ENCODE measurements around the gene NEMP1.

The NEMP1 gene

GRCh38 chr12:57044468-57044867, 34.1 kb downstream of the NEMP1 start (continued):
- TF ChIP-seq, protein P1, sequence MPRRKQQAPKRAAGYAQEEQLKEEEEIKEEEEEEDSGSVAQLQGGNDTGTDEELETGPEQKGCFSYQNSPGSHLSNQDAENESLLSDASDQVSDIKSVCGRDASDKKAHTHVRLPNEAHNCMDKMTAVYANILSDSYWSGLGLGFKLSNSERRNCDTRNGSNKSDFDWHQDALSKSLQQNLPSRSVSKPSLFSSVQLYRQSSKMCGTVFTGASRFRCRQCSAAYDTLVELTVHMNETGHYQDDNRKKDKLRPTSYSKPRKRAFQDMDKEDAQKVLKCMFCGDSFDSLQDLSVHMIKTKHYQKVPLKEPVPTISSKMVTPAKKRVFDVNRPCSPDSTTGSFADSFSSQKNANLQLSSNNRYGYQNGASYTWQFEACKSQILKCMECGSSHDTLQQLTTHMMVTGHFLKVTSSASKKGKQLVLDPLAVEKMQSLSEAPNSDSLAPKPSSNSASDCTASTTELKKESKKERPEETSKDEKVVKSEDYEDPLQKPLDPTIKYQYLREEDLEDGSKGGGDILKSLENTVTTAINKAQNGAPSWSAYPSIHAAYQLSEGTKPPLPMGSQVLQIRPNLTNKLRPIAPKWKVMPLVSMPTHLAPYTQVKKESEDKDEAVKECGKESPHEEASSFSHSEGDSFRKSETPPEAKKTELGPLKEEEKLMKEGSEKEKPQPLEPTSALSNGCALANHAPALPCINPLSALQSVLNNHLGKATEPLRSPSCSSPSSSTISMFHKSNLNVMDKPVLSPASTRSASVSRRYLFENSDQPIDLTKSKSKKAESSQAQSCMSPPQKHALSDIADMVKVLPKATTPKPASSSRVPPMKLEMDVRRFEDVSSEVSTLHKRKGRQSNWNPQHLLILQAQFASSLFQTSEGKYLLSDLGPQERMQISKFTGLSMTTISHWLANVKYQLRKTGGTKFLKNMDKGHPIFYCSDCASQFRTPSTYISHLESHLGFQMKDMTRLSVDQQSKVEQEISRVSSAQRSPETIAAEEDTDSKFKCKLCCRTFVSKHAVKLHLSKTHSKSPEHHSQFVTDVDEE (CRISPR knock-in tag; IDR thresholded peaks at IDR 0.05), result no peak
- TF ChIP-seq ZFP30 (CRISPR knock-in tag; IDR thresholded peaks at IDR 0.05), result no peak
- TF ChIP-seq ISL1 (CRISPR knock-in tag; IDR thresholded peaks at IDR 0.05), result no peak
- no peak for TF ChIP-seq ARNTL (CRISPR knock-in tag; IDR thresholded peaks at IDR 0.05; ENCODE audit: borderline replicate concordance, low read depth)
- no peak for TF ChIP-seq ZNF8 (CRISPR knock-in tag; IDR thresholded peaks at IDR 0.05)
- no peak for TF ChIP-seq RARB (CRISPR knock-in tag; IDR thresholded peaks at IDR 0.05)
- TF ChIP-seq CSRNP3 (CRISPR knock-in tag; IDR thresholded peaks at IDR 0.05), result no peak

- TF ChIP-seq ZFP3 (CRISPR knock-in tag; IDR thresholded peaks at IDR 0.05), result no peak
- ATAC-seq, result no peak
These were observed 35.9 kb downstream of the NEMP1 start for GRCh38 chr12:57042695-57043094.

DNA sequence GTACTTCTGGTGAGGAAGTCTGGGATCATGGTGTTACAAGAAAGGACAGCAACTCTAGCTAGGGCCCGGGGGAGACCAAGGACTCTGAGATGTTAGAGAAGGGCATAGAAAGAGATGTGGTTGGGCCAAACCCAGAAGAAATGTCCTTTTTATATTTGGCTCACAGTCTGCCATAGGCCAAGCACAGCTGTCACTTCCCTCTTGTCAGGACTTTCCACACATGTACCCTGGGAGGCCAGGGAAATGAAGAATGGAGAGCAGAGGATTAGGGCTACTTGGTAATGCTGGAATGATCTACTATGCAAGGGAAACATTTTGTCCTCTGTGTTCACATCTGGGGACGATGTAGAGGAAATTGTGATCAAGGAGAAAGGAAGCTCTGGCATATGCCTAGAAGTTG, 37.8 kb downstream of the NEMP1 start:
- TF ChIP-seq, protein P1 (CRISPR knock-in tag; IDR thresholded peaks at IDR 0.05), result no peak
- TF ChIP-seq PPARA (CRISPR knock-in tag; IDR thresholded peaks at IDR 0.05; ENCODE audit: borderline replicate concordance) (no peak), OSR1 (CRISPR knock-in tag; IDR thresholded peaks at IDR 0.05) (no peak), ZFP30 (CRISPR knock-in tag; IDR thresholded peaks at IDR 0.05) (no peak), CREB5 (CRISPR knock-in tag; IDR thresholded peaks at IDR 0.05; ENCODE audit: low read depth) (no peak), CSRNP3 (CRISPR knock-in tag; IDR thresholded peaks at IDR 0.05) (no peak), TOX (CRISPR knock-in tag; IDR thresholded peaks at IDR 0.05; ENCODE audit: borderline replicate concordance) (no peak), TCF4 (CRISPR knock-in tag; IDR thresholded peaks at IDR 0.05; ENCODE audit: borderline replicate concordance) (no peak), CSDC2 (CRISPR knock-in tag; IDR thresholded peaks at IDR 0.05) (no peak), ZFP3 (CRISPR knock-in tag; IDR thresholded peaks at IDR 0.05) (no peak)
- no peak for ATAC-seq

- TF ChIP-seq OSR1 (CRISPR knock-in tag; IDR thresholded peaks at IDR 0.05) (no peak), SNAI2 (CRISPR knock-in tag; IDR thresholded peaks at IDR 0.05) (no peak), PPARA (CRISPR knock-in tag; IDR thresholded peaks at IDR 0.05; ENCODE audit: borderline replicate concordance) (no peak), CREB5 (CRISPR knock-in tag; IDR thresholded peaks at IDR 0.05; ENCODE audit: low read depth) (no peak)
- ATAC-seq, result no peak
These were observed 38.4 kb downstream of the NEMP1 start for GRCh38 chr12:57040211-57040610.

Data from SK-N-SH treated with all-trans-retinoic acid at 6 μM for 48 hours (cell line).